OCI-LY1 (cell line): ENCODE data around the gene ERBB2.

ENCODE experiments used
- H2AFZ ChIP-seq: fragments of 200-600 bp; sonication (generic), shearing (Covaris generic); 2 replicates; pipeline ENCODE4 v1.6.0; 2014; ENCODE audit warnings: antibody characterized with exemption, mild to moderate bottlenecking, low read length
- H3F3A ChIP-seq: fragments of 200-600 bp; sonication (generic), shearing (Covaris generic); 2 replicates; pipeline ENCODE4 v1.6.0; 2014; ENCODE audit warnings: mild to moderate bottlenecking, antibody characterized with exemption, low read length, moderate library complexity; ENCODE audit not compliant: insufficient read depth
- H3K27ac ChIP-seq: fragments of 200-600 bp; sonication (generic); 2 replicates; pipeline ENCODE4 v1.5.1; 2014; ENCODE audit warnings: low read length, mixed run types, mild to moderate bottlenecking, low read depth; ENCODE audit not compliant: poor library complexity, severe bottlenecking
- H3K27me3 ChIP-seq: fragments of 200-600 bp; sonication (generic); 2 replicates; pipeline ENCODE4 v1.6.0; 2014; ENCODE audit warnings: antibody characterized with exemption, mild to moderate bottlenecking, low read length, moderate library complexity; ENCODE audit not compliant: insufficient read depth
- H3K36me3 ChIP-seq: fragments of 200-600 bp; sonication (generic); 2 replicates; pipeline ENCODE4 v1.6.1; 2014; ENCODE audit warnings: mild to moderate bottlenecking, antibody characterized with exemption, low read length, moderate library complexity, mixed read lengths; ENCODE audit not compliant: insufficient read depth
- H3K4me1 ChIP-seq: fragments of 200-600 bp; sonication (generic); 2 replicates; pipeline ENCODE4 v1.5.1; 2014; ENCODE audit warnings: mild to moderate bottlenecking, low read length, moderate library complexity; ENCODE audit not compliant: insufficient read depth, severe bottlenecking
- H3K4me2 ChIP-seq: fragments of 200-600 bp; sonication (generic), shearing (Covaris generic); 2 replicates; pipeline ENCODE4 v1.6.1; 2014; ENCODE audit warnings: low read length
- H3K4me3 ChIP-seq: fragments of 200-600 bp; sonication (generic); 2 replicates; pipeline ENCODE4 v1.5.1; 2014; ENCODE audit warnings: low read length, low read depth, mild to moderate bottlenecking, mixed read lengths; ENCODE audit not compliant: poor library complexity, severe bottlenecking
- H3K79me2 ChIP-seq: fragments of 200-600 bp; shearing (Covaris generic); 2 replicates; pipeline ENCODE4 v1.6.1; 2016; ENCODE audit warnings: mixed run types, low read length, mixed read lengths; ENCODE audit not compliant: insufficient read depth
- H3K9ac ChIP-seq: fragments of 200-600 bp; sonication (generic), shearing (Covaris generic); 2 replicates; pipeline ENCODE4 v1.6.1; 2014; ENCODE audit warnings: mild to moderate bottlenecking, low read length, mixed read lengths
- H3K9me2 ChIP-seq: fragments of 200-600 bp; sonication (generic), shearing (Covaris generic); 2 replicates; pipeline ENCODE4 v1.6.1; 2014; ENCODE audit warnings: low read depth, mild to moderate bottlenecking, low read length, mixed read lengths
- H3K9me3 ChIP-seq: fragments of 200-600 bp; shearing (Covaris generic); 2 replicates; pipeline ENCODE4 v1.6.1; 2014; ENCODE audit warnings: low read length, mixed read lengths
- H4K20me1 ChIP-seq: fragments of 200-600 bp; sonication (generic), shearing (Covaris generic); 2 replicates; pipeline ENCODE4 v1.6.0; 2016; ENCODE audit warnings: mild to moderate bottlenecking, low read length; ENCODE audit not compliant: insufficient read depth
- EZH2 ChIP-seq: fragments of 200-600 bp; sonication (generic), shearing (Covaris generic); IDR thresholded peaks from 2 replicates; pipeline ENCODE4 v1.8.0; 2017; ENCODE audit warnings: borderline replicate concordance, mixed run types, mild to moderate bottlenecking, antibody characterized with exemption, low read length, moderate library complexity, mixed read lengths
- TF ChIP-seq, protein P1 (sequence below): fragments of 200-600 bp; sonication (generic), shearing (Covaris generic); IDR thresholded peaks from 2 replicates; pipeline ENCODE4 v1.5.1; 2017; ENCODE audit warnings: mild to moderate bottlenecking, antibody characterized with exemption, low read length, moderate library complexity, mixed read lengths

ERBB2 gene

DNA sequence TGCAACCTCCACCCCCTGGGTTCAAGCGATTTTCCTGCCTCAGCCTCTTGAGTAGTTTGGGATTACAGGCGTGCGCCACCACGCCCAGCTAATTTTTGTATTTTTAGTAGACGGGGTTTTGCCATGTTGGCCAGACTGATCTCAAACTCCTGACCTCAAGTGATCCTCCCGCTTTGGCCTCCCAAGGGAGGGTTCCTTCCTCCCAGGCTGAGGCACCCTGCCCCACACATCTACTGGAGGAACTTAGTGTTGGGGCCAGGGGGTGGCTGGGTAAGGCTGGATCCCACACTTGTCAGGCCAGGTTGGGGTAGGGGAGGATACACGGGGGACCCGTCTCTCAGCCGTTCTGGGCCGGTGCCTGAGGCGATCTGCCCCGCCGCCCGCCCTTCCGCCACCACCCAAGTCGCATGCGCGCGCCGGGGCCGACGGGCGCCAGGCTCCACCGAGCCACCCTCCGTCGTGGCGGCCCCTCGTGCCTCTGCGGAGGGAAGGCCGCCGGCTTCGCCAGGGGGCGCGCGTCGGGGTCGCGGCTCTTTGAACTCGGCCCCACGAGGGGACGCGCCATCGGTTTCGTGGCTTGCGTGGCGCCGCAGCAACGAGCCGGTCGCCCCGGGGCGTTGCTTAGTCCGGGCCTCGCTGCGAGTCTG is 53.8 kb downstream of the ERBB2 start:
- H3K27me3 ChIP-seq, result no peaks in the 10 kb centered on the region
- H3K9me2 ChIP-seq, result no peaks in the 10 kb centered on the region
- peaks cover 22% of the 10 kb centered on the region for H3F3A ChIP-seq
- peak overlapping the region; percentile 85 for H3K27ac ChIP-seq
- H3K4me3 ChIP-seq, result peak overlapping the region; percentile 58
- TF ChIP-seq, protein P1, sequence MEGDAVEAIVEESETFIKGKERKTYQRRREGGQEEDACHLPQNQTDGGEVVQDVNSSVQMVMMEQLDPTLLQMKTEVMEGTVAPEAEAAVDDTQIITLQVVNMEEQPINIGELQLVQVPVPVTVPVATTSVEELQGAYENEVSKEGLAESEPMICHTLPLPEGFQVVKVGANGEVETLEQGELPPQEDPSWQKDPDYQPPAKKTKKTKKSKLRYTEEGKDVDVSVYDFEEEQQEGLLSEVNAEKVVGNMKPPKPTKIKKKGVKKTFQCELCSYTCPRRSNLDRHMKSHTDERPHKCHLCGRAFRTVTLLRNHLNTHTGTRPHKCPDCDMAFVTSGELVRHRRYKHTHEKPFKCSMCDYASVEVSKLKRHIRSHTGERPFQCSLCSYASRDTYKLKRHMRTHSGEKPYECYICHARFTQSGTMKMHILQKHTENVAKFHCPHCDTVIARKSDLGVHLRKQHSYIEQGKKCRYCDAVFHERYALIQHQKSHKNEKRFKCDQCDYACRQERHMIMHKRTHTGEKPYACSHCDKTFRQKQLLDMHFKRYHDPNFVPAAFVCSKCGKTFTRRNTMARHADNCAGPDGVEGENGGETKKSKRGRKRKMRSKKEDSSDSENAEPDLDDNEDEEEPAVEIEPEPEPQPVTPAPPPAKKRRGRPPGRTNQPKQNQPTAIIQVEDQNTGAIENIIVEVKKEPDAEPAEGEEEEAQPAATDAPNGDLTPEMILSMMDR, result no peak
- no peak for TF ChIP-seq EZH2
- H3K4me2 ChIP-seq, result peak overlapping the region; percentile 75
- H2AFZ ChIP-seq, result no peak overlapping the region
- no peaks in the 10 kb centered on the region for H3K79me2 ChIP-seq
- no peaks in the 10 kb centered on the region for H4K20me1 ChIP-seq
- no peaks in the 10 kb centered on the region for H3K9me3 ChIP-seq
- H3K36me3 ChIP-seq, result no peaks in the 10 kb centered on the region; the same call in none of the 2 replicates
- H3K9ac ChIP-seq, result peak overlapping the region; percentile 85
- H3K4me1 ChIP-seq, result peaks cover 58% of the 10 kb centered on the region

DNA sequence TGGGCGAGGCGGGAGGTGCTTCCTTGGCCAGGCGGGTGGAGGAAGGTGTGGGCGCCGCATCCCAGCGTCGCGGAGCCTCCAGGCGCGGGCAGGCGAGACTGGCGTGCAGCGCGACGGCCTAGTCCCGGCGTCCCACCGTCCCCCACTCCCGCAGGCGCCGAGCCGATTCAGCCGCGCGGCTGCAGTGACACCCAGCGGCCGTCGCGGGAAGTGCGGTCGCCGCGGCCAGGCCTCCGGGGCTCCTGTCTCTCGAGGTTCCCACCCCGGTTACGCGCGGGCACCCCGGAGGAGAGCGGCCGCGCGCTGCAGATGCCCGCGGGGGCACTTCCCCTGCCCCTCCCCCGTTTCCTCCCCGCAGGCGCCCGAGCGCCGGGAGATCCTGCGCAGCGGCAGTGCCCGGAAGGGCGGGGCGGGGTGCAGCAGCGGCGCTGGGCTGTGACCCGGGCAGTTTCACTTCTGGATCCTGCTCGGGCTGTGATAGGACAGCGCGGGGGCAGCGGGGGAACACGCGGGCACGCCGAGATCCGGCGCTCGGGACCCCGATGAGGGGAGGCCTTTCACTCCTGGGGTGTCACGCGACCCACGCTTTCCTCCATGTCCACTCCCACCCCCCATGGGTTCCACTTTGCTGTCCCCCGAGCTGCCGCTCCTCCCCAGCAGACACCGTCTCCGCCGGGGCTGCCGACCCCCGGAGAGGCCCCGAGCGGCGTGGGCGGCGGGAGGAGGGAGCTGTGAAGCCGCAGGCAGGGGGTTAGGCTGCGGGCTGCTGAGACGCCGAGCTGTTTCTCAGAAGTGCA is 54.5 kb downstream of the ERBB2 start:
- Histone ChIP-seq H3F3A (peaks cover 24% of the 10 kb centered on the region), H3K9me3 (no peaks in the 10 kb centered on the region), H3K4me2 (peak overlapping the region; percentile 75), H3K79me2 (no peaks in the 10 kb centered on the region), H3K27ac (peak overlapping the region; percentile 99), H3K9me2 (no peaks in the 10 kb centered on the region), H3K9ac (peak overlapping the region; percentile 85), H3K36me3 (peaks cover 5% of the 10 kb centered on the region), H4K20me1 (no peaks in the 10 kb centered on the region), H3K27me3 (no peaks in the 10 kb centered on the region), H3K4me3 (peak overlapping the region; percentile 59), H2AFZ (no peak overlapping the region), H3K4me1 (peaks cover 65% of the 10 kb centered on the region)
- TF ChIP-seq, protein P1, result peak; percentile 65
- TF ChIP-seq EZH2, result no peak

DNA sequence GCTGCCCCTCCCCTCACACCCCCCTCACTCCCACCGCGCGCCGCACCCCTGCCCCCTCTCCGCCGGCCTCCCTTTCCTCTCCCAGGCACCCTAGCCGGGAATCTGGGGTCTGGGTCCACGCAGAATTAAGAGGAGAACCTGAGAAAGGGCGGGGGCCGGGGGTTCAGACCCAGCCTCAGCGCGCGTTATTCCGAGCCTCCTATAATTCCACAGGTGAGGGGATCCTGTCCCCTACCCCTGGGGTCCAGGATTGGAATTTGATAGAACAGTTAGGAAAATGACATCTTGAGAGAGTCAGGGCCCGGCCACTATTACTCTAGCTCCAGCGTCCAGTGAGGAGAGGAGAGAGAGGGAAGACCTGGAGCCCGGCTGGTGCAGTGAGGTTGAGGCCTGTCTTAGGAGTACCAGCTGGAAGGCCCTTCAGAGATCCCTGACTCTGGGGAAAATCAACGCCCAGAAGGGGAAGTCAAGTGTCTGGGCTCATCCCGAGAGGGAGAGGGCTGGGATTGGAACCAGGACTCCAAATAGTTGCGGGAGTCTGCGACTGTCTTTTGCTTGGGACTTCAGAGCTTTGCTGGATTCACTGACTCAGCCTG is 55.2 kb downstream of the ERBB2 start:
- Histone ChIP-seq H3K79me2 (no peaks in the 10 kb centered on the region), H3K27me3 (no peaks in the 10 kb centered on the region), H3K36me3 (peaks cover 5% of the 10 kb centered on the region), H2AFZ (no peak overlapping the region), H3K9me2 (no peaks in the 10 kb centered on the region), H3K4me2 (peak overlapping the region; percentile 65), H3K9ac (peak overlapping the region; percentile 84), H3K9me3 (no peaks in the 10 kb centered on the region), H3K27ac (peak overlapping the region; percentile 99), H4K20me1 (no peaks in the 10 kb centered on the region), H3K4me3 (peak overlapping the region; percentile 59), H3K4me1 (peaks cover 72% of the 10 kb centered on the region), H3F3A (peaks cover 29% of the 10 kb centered on the region)
- no peak for TF ChIP-seq EZH2
- TF ChIP-seq, protein P1, result no peak
